Measurements from ENCODE around the gene CCDC27. TPM values are rescaled to one million over a fixed set of nuclear protein-coding genes. Genes with fewer than 3 reads are reported as not detected.
"Not testable (repeated sequence)": the region's sequence is repeated elsewhere in the genome, so short reads cannot be mapped to it uniquely, and the experiment has no call there.

CCDC27 gene
- total RNA-seq, 2 experiments from 2014 or later: not detected

GRCh38 chr1:3799976-3800685 is 47.9 kb downstream of the CCDC27 start:
- POLR2A ChIA-PET: interaction anchor here (0.6 kb wide), 1 partner anchor 70 kb away, joined by 3 read pairs; no protein-coding TSS in a partner anchor
- Mint-ChIP-seq H3K4me1 (ENCODE audit: low read depth) (peaks cover 20% of the 10 kb centered on the region), H3K9me3 (no peaks in the 10 kb centered on the region), H3K27ac (no peak overlapping the region), H3K36me3 (ENCODE audit: low read depth) (peaks cover 3% of the 10 kb centered on the region), H3K27me3 (peaks cover 21% of the 10 kb centered on the region), H3K4me3 (no peak overlapping the region)
- CTCF ChIA-PET: interaction anchor here (1.5 kb wide), 2 partner anchors 26 to 27 kb away, joined by 3 to 5 read pairs; no protein-coding TSS in a partner anchor
- intact Hi-C loops (cut with micrococcal nuclease): no loop called here
- ATAC-seq (no peak), DNase-seq (no peak)
- TF ChIP-seq CTCF (IDR thresholded peaks at IDR 0.05): no peak

- ATAC-seq; DNase-seq; H3K9me3 Mint-ChIP-seq; H3K27ac Mint-ChIP-seq; POLR2A ChIA-PET; H3K4me3 Mint-ChIP-seq; H3K36me3 Mint-ChIP-seq (ENCODE audit: low read depth); intact Hi-C loops (cut with micrococcal nuclease): not testable (repeated sequence)
- H3K27me3 Mint-ChIP-seq: peaks cover 23% of the 10 kb centered on the region
- H3K4me1 Mint-ChIP-seq (ENCODE audit: low read depth): peaks cover 16% of the 10 kb centered on the region
- CTCF ChIA-PET: interaction anchor here (1.4 to 2.1 kb wide), 2 partner anchors 9 to 25 kb away, joined by 3 to 12 read pairs; no protein-coding TSS in a partner anchor
Measured at GRCh38 chr1:3800795-3801194, 48.5 kb downstream of the CCDC27 start.

- no peaks in the 10 kb centered on the region for H3K9me3 Mint-ChIP-seq
- DNase-seq (no peak), ATAC-seq (no peak)
- CTCF ChIA-PET: interaction anchor here (1.1 kb wide), 1 partner anchor 17 kb away, joined by 3 read pairs; no protein-coding TSS in a partner anchor
- H3K4me1 Mint-ChIP-seq (ENCODE audit: low read depth): peaks cover 8% of the 10 kb centered on the region
- POLR2A ChIA-PET: interaction anchor here (1.3 to 1.9 kb wide), 2 partner anchors 10 to 19 kb away, joined by 3 to 4 read pairs; no protein-coding TSS in a partner anchor
- no peaks in the 10 kb centered on the region for H3K36me3 Mint-ChIP-seq (ENCODE audit: low read depth)
- no peak overlapping the region for H3K4me3 Mint-ChIP-seq
- peaks cover 25% of the 10 kb centered on the region for H3K27me3 Mint-ChIP-seq
- intact Hi-C loops (cut with micrococcal nuclease): no loop called here
- no peak overlapping the region for H3K27ac Mint-ChIP-seq
- no peak for TF ChIP-seq CTCF (IDR thresholded peaks at IDR 0.05)
Measured at GRCh38 chr1:3803905-3804626, 51.8 kb downstream of the CCDC27 start.

- H3K27ac Mint-ChIP-seq; DNase-seq; H3K36me3 Mint-ChIP-seq (ENCODE audit: low read depth); intact Hi-C loops (cut with micrococcal nuclease); H3K4me3 Mint-ChIP-seq; H3K4me1 Mint-ChIP-seq (ENCODE audit: low read depth); CTCF ChIA-PET; H3K9me3 Mint-ChIP-seq; ATAC-seq: not testable (repeated sequence)
- peaks cover 23% of the 10 kb centered on the region for H3K27me3 Mint-ChIP-seq
- POLR2A ChIA-PET: interaction anchor here (1.3 to 1.9 kb wide), 2 partner anchors 11 to 19 kb away, joined by 3 to 4 read pairs; no protein-coding TSS in a partner anchor
Measured at GRCh38 chr1:3804627-3804944, 52.3 kb downstream of the CCDC27 start.

- intact Hi-C loops (cut with micrococcal nuclease): no loop called here
- no peak for TF ChIP-seq CTCF (IDR thresholded peaks at IDR 0.05)
- ATAC-seq (no peak), DNase-seq (no peak)
- H3K4me3 Mint-ChIP-seq: no peak overlapping the region
- no peaks in the 10 kb centered on the region for H3K9me3 Mint-ChIP-seq
- ChIA-PET CTCF (interaction anchor here (1.7 kb wide), 1 partner anchor 29 kb away, joined by 4 read pairs; no protein-coding TSS in a partner anchor), POLR2A (interaction anchor here (1.3 to 1.9 kb wide), 2 partner anchors 11 to 20 kb away, joined by 3 to 4 read pairs; no protein-coding TSS in a partner anchor)
- no peak overlapping the region for H3K27ac Mint-ChIP-seq
- H3K4me1 Mint-ChIP-seq (ENCODE audit: low read depth): peaks cover 8% of the 10 kb centered on the region
- peaks cover 22% of the 10 kb centered on the region for H3K27me3 Mint-ChIP-seq
- no peaks in the 10 kb centered on the region for H3K36me3 Mint-ChIP-seq (ENCODE audit: low read depth)
Measured at GRCh38 chr1:3805038-3805437, 52.8 kb downstream of the CCDC27 start.

Data from activated CD8-positive, alpha-beta T cell treated with anti-CD3 and anti-CD28 coated beads for 36 hours (primary cell).